H1 (cell line): ENCODE results near the gene SERPINA6. TPM values are rescaled to one million over a fixed set of nuclear protein-coding genes. Genes with fewer than 3 reads are reported as not detected.

Experiments
- CTCF ChIA-PET: fragments of 300-600 bp; sonication (Branson Sonifier 250); formaldehyde crosslinking; loops from one replicate; lab custom pipeline; 2021; ENCODE audit not compliant: partially characterized antibody; lab: Charles Lee
- POLR2A ChIA-PET: fragments of 300-600 bp; sonication (Branson Sonifier 250); formaldehyde crosslinking; loops from one replicate; lab custom pipeline; 2021; ENCODE audit warnings: inconsistent platforms; ENCODE audit not compliant: partially characterized antibody; lab: Charles Lee
- DNase-seq, 2 experiments: peaks; one replicate each; pipeline versions ENCODE4 v3.0.0 to v3.0.0-alpha.2; 2010 to 2022; ENCODE audit warnings: low spot score in 2 of 2, low read depth in 1 of 2, mixed read lengths in 1 of 2
- FAIRE-seq: peaks from 2 replicates; lab custom pipeline; 2011; peaks lifted over from hg19 to GRCh38; lab: Jason Lieb, UNC
- H2AFZ ChIP-seq: 2 replicates; pipeline ENCODE4 v1.8.1; 2012; ENCODE audit warnings: low read length, inconsistent platforms
- H2AK5ac ChIP-seq: 2 replicates; pipeline ENCODE4 v1.6.1; 2013; ENCODE audit warnings: low read depth, low read length
- H2BK120ac ChIP-seq: replicated peaks from 2 replicates; pipeline ENCODE3; 2013; ENCODE audit warnings: low read depth, low read length, inconsistent platforms
- H2BK12ac ChIP-seq: 2 replicates; pipeline ENCODE4 v1.6.1; 2013; ENCODE audit warnings: low read depth, low read length
- H2BK15ac ChIP-seq: 2 replicates; pipeline ENCODE4 v1.6.1; 2013; ENCODE audit warnings: low read length
- H2BK20ac ChIP-seq: 2 replicates; pipeline ENCODE4 v1.6.1; 2013; ENCODE audit warnings: low read length
- H2BK5ac ChIP-seq: 2 replicates; pipeline ENCODE4 v1.6.1; 2013; ENCODE audit warnings: low read depth, low read length
- H3K14ac ChIP-seq: 2 replicates; pipeline ENCODE4 v1.6.1; 2013; ENCODE audit warnings: inconsistent platforms; ENCODE audit not compliant: insufficient read length
- H3K18ac ChIP-seq: 2 replicates; pipeline ENCODE4 v1.6.1; 2013; ENCODE audit warnings: low read length; ENCODE audit errors: extremely low read depth
- H3K23ac ChIP-seq: 2 replicates; pipeline ENCODE4 v1.6.1; 2013; ENCODE audit warnings: inconsistent platforms; ENCODE audit not compliant: insufficient read length
- H3K23me2 ChIP-seq: 2 replicates; pipeline ENCODE4 v1.6.1; 2013; ENCODE audit warnings: low read depth, low read length
- H3K27ac ChIP-seq: 2 replicates; pipeline ENCODE4 v1.6.1; 2011; ENCODE audit warnings: low read depth, low read length, inconsistent platforms
- H3K27me3 ChIP-seq, 4 experiments: replicated peaks in 1 of 4; 1 replicate in 1 of 4; 2 replicates in 3 of 4; pipeline versions ENCODE4 v1.6.1 to v1.8.1; 2011 to 2013; ENCODE audit warnings: low read length in 3 of 4, mild to moderate bottlenecking in 3 of 4, inconsistent platforms in 2 of 4, mixed read lengths in 2 of 4, moderate library complexity in 1 of 4; ENCODE audit not compliant: control insufficient read depth in 3 of 4, insufficient read depth in 3 of 4; ENCODE audit errors: extremely low read depth in 1 of 4
- H3K36me3 ChIP-seq, 4 experiments: 2 replicates each; pipeline versions ENCODE4 v1.6.1 to v1.8.1; 2011 to 2013; ENCODE audit warnings: mild to moderate bottlenecking in 4 of 4, low read length in 3 of 4, moderate library complexity in 2 of 4, control low read depth in 1 of 4, inconsistent platforms in 1 of 4; ENCODE audit not compliant: insufficient read depth in 4 of 4, control insufficient read depth in 2 of 4
- H3K4ac ChIP-seq: replicated peaks from 2 replicates; pipeline ENCODE3; 2013; ENCODE audit warnings: low read length, low read depth, mixed read lengths, inconsistent platforms; ENCODE audit not compliant: insufficient read length
- H3K4me1 ChIP-seq, 4 experiments: replicated peaks in 1 of 4; 1 replicate in 1 of 4; 2 replicates in 3 of 4; pipeline versions ENCODE4 v1.6.1 to v1.8.1; 2011 to 2013; ENCODE audit warnings: low read length in 3 of 4, inconsistent platforms in 2 of 4, mixed read lengths in 1 of 4; ENCODE audit not compliant: insufficient read depth in 4 of 4, control insufficient read depth in 3 of 4
- H3K4me2 ChIP-seq, 2 experiments: 2 replicates each; pipeline versions ENCODE4 v1.6.1 to v1.8.1; 2011 to 2013; ENCODE audit warnings: low read depth in 2 of 2, low read length in 2 of 2, control low read depth in 1 of 2, inconsistent platforms in 1 of 2, mild to moderate bottlenecking in 1 of 2; ENCODE audit not compliant: insufficient read depth in 1 of 2
- H3K4me3 ChIP-seq, 4 experiments: fragments of 200-600, 300-600 bp in 1 of 4; sonication (generic), shearing (Covaris generic), sonication (Bioruptor Twin) in 1 of 4; 2 replicates each; pipeline versions ENCODE4 v1.5.1 to v1.8.1; 2011 to 2016; ENCODE audit warnings: low read length in 4 of 4, low read depth in 3 of 4, control low read depth in 2 of 4, inconsistent platforms in 2 of 4, mild to moderate bottlenecking in 2 of 4, mixed read lengths in 1 of 4, moderate library complexity in 1 of 4; ENCODE audit not compliant: insufficient read depth in 2 of 4; ENCODE audit errors: extremely low read depth in 1 of 4
- H3K56ac ChIP-seq: replicated peaks from 2 replicates; pipeline ENCODE3; 2013; ENCODE audit warnings: low read depth, mild to moderate bottlenecking, mixed read lengths, low read length, inconsistent platforms; ENCODE audit not compliant: insufficient read length
- H3K79me1 ChIP-seq: 2 replicates; pipeline ENCODE4 v1.6.1; 2013; ENCODE audit warnings: low read depth, low read length, control low read depth
- H3K79me2 ChIP-seq, 2 experiments: 2 replicates each; pipeline versions ENCODE4 v1.6.1 to v1.8.1; 2012 to 2013; ENCODE audit warnings: low read length in 2 of 2, mild to moderate bottlenecking in 2 of 2, inconsistent platforms in 1 of 2; ENCODE audit not compliant: insufficient read depth in 2 of 2, control insufficient read depth in 1 of 2
- H3K9ac ChIP-seq, 4 experiments: replicated peaks in 1 of 4; 1 replicate in 1 of 4; 2 replicates in 3 of 4; pipeline versions ENCODE4 v1.6.1 to v1.8.1; 2011 to 2013; ENCODE audit warnings: low read depth in 3 of 4, low read length in 3 of 4, control low read depth in 2 of 4, mild to moderate bottlenecking in 2 of 4, moderate library complexity in 2 of 4, inconsistent platforms in 1 of 4; ENCODE audit errors: extremely low read depth in 1 of 4
- H3K9me3 ChIP-seq, 2 experiments: 2 replicates each; pipeline versions ENCODE4 v1.6.1 to v1.8.1; 2012 to 2013; ENCODE audit warnings: mild to moderate bottlenecking in 2 of 2, moderate library complexity in 2 of 2, control low read depth in 1 of 2, inconsistent platforms in 1 of 2, low read depth in 1 of 2, low read length in 1 of 2, mixed read lengths in 1 of 2; ENCODE audit not compliant: insufficient read depth in 2 of 2
- H4K20me1 ChIP-seq, 2 experiments: replicated peaks in 1 of 2; 2 replicates each; pipeline versions ENCODE3 to v1.8.1; 2011 to 2013; ENCODE audit warnings: inconsistent platforms in 2 of 2, low read length in 2 of 2, mild to moderate bottlenecking in 1 of 2; ENCODE audit not compliant: insufficient read depth in 2 of 2, control insufficient read depth in 1 of 2
- H4K5ac ChIP-seq: 2 replicates; pipeline ENCODE4 v1.6.1; 2013; ENCODE audit warnings: low read length, low read depth, mixed read lengths, inconsistent platforms; ENCODE audit not compliant: insufficient read length
- H4K8ac ChIP-seq: 2 replicates; pipeline ENCODE4 v1.8.0; 2013; ENCODE audit warnings: mild to moderate bottlenecking, moderate library complexity, low read length, inconsistent platforms; ENCODE audit not compliant: insufficient read depth; ENCODE audit errors: extremely low read depth
- H4K91ac ChIP-seq: replicated peaks from 2 replicates; pipeline ENCODE3; 2013; ENCODE audit warnings: low read length, mixed read lengths, inconsistent platforms; ENCODE audit not compliant: insufficient read length
- BACH1 ChIP-seq: IDR thresholded peaks from 2 replicates; pipeline ENCODE4 v1.6.1; 2012; ENCODE audit warnings: low read length, improper control_type of control experiment
- BCL11A ChIP-seq, 2 experiments: IDR thresholded peaks; one replicate each; pipeline ENCODE4 v1.6.1; 2011; ENCODE audit warnings: low read depth in 2 of 2, low read length in 2 of 2, mild to moderate bottlenecking in 2 of 2
- CTCF ChIP-seq, 3 experiments: IDR thresholded peaks; 1 replicate in 2 of 3; 2 replicates in 1 of 3; pipeline versions ENCODE4 v1.5.1 to v1.6.1; 2011; ENCODE audit warnings: low read length in 3 of 3, mild to moderate bottlenecking in 3 of 3, inconsistent platforms in 2 of 3, low read depth in 1 of 3, moderate library complexity in 1 of 3; ENCODE audit not compliant: insufficient read depth in 1 of 3; ENCODE audit errors: control extremely low read depth in 1 of 3
- GTF2F1 ChIP-seq: IDR thresholded peaks from 2 replicates; pipeline ENCODE4 v1.6.1; 2012; ENCODE audit warnings: low read depth, low read length, improper control_type of control experiment, borderline replicate concordance
- JUN ChIP-seq: IDR thresholded peaks from 2 replicates; pipeline ENCODE4 v1.6.1; 2011; ENCODE audit warnings: low read depth, mild to moderate bottlenecking, improper control_type of control experiment, low read length
- KDM5A ChIP-seq: fragments of 200-600 bp; IDR thresholded peaks from 2 replicates; pipeline ENCODE4 v1.7.1; 2012; ENCODE audit warnings: mild to moderate bottlenecking, low read length, inconsistent platforms, mixed read lengths
- MAX ChIP-seq: IDR thresholded peaks from 2 replicates; pipeline ENCODE4 v1.6.1; 2012; ENCODE audit warnings: inconsistent platforms
- POLR2AphosphoS5 ChIP-seq: IDR thresholded peaks from 2 replicates; pipeline ENCODE4 v1.6.1; 2011; ENCODE audit warnings: low read depth, low read length
- SAP30 ChIP-seq: fragments of 300-600 bp; sonication (generic); IDR thresholded peaks from 2 replicates; pipeline ENCODE4 v1.7.1; 2012; ENCODE audit warnings: low read length, moderate library complexity, mild to moderate bottlenecking, inconsistent platforms; ENCODE audit not compliant: insufficient read depth, insufficient replicate concordance
- SP2 ChIP-seq: IDR thresholded peaks from 2 replicates; pipeline ENCODE4 v1.6.1; 2012; ENCODE audit warnings: mild to moderate bottlenecking, low read length, inconsistent platforms
- WGBS, 2 experiments: shearing (Covaris generic) in 1 of 2; methylation state at CpG; one replicate each; pipeline versions ENCODE4 v1.1.6 to v1.1.7; 2013 to 2015; ENCODE audit warnings: low lambda C conversion rate in 2 of 2, mixed read lengths in 2 of 2, inconsistent platforms in 1 of 2, low coverage in 1 of 2, missing lambda C conversion rate in 1 of 2; ENCODE audit not compliant: insufficient replicate concordance in 2 of 2, insufficient coverage in 1 of 2, insufficient read length in 1 of 2; ENCODE audit errors: extremely low coverage in 1 of 2, missing lambda C conversion rate in 1 of 2; 5-methylcytosine and 5-hydroxymethylcytosine counted together
- polyA plus RNA-seq, 7 experiments: library from polyadenylated mRNA; depleted of rRNA in 3 of 7; stranded (reverse) in 5 of 7; unstranded in 2 of 7; fragments of >200 nt in 5 of 7; fragments of 200-250 nt in 2 of 7; gene quantifications; 1 replicate in 5 of 7; 2 replicates in 1 of 7; 4 replicates in 1 of 7; pipeline versions ENCODE4 v1.2.1 to v1.2.3, GENCODE V29; 2011 to 2013; ENCODE audit warnings: missing spikeins in 2 of 7, mixed read lengths in 2 of 7
- total RNA-seq: library from RNA; stranded (reverse); fragmentation: NEBNext Ultra II Directional; extraction: Animal tissue kit (Norgen Biotek cat#: 25700); gene quantifications from 2 replicates; pipeline ENCODE4 v1.2.1, GENCODE V29; 2021

SERPINA6 gene
- total and polyA plus RNA-seq, 2 of the 8 experiments (the other 6 are each of a cell fraction or from before 2014, with no cell fraction given): not detected

- H3K9ac ChIP-seq: no peak overlapping the region
Measured at GRCh38 chr14:94342334-94342934, 19.3 kb upstream of the SERPINA6 start.

More at GRCh38 chr14:94342334-94342934, 19.3 kb upstream of the SERPINA6 start:
- no peaks in the 10 kb centered on the region for H3K4me1 ChIP-seq
- WGBS, 2 experiments: 89% methylated on average over 2 of the region's 2 CpGs; no CpG with 5 or more reads in 1 of the 2 experiments
- H3K9me3 ChIP-seq: peaks cover 0 to 2% of the 10 kb centered on the region in 2 experiments; a peak in 1 of 4 replicates
- no peak overlapping the region for H4K8ac ChIP-seq
- H3K4me3 ChIP-seq: no peak overlapping the region
- DNase-seq (no peak), FAIRE-seq (no peak)
- H3K4ac ChIP-seq: no peak overlapping the region
- no peak overlapping the region for H2BK15ac ChIP-seq
- no peak overlapping the region for H3K23ac ChIP-seq
- no peak overlapping the region for H4K5ac ChIP-seq
- H3K23me2 ChIP-seq: no peaks in the 10 kb centered on the region
- POLR2A ChIA-PET: interaction anchor here (0.6 kb wide), 1 partner anchor 73 kb away, joined by 3 read pairs; no protein-coding TSS in a partner anchor
- no peak overlapping the region for H2BK120ac ChIP-seq
- H4K20me1 ChIP-seq: no peaks in the 10 kb centered on the region
- TF ChIP-seq BACH1 (no peak), KDM5A (no peak), SP2 (no peak), POLR2AphosphoS5 (no peak), SAP30 (no peak), CTCF (IDR thresholded peaks at IDR 0.05; ENCODE audit: control extremely low read depth in 1 of 3, insufficient read depth in 1 of 3, low read depth in 1 of 3, low read length in 3 of 3) (no peak), BCL11A (IDR thresholded peaks at IDR 0.05; ENCODE audit: low read depth in 2 of 2, low read length in 2 of 2) (no peak), MAX (no peak), JUN (no peak), GTF2F1 (no peak)
- H2BK20ac ChIP-seq: no peak overlapping the region
- H3K56ac ChIP-seq: no peak overlapping the region
- CTCF ChIA-PET: interaction anchor here (0.5 to 1.8 kb wide), 10 partner anchors 11 to 403 kb away, joined by 3 to 5 read pairs (median 3); no protein-coding TSS in a partner anchor
- no peak overlapping the region for H3K18ac ChIP-seq
- no peaks in the 10 kb centered on the region for H3K36me3 ChIP-seq
- no peak overlapping the region for H4K91ac ChIP-seq
- no peaks in the 10 kb centered on the region for H3K27me3 ChIP-seq
- no peak overlapping the region for H3K14ac ChIP-seq
- H2AK5ac ChIP-seq: no peak overlapping the region
- H3K79me1 ChIP-seq: no peaks in the 10 kb centered on the region
- no peak overlapping the region for H2BK12ac ChIP-seq
- H3K27ac ChIP-seq: no peak overlapping the region
- no peak overlapping the region for H2BK5ac ChIP-seq
- no peak overlapping the region for H2AFZ ChIP-seq
- H3K79me2 ChIP-seq: no peaks in the 10 kb centered on the region
- no peak overlapping the region for H3K4me2 ChIP-seq
